Astrocyte of the cerebellum (primary cell): ENCODE measurements around the gene PCDHGA11.
"Not testable (repeated sequence)": the region's sequence is repeated elsewhere in the genome, so short reads cannot be mapped to it uniquely, and the experiment has no call there.

Experiments used
- DNase-seq: peaks from one replicate; pipeline ENCODE4 v3.0.0-alpha.2; 2011; ENCODE audit warnings: low read depth
- H3K4me3 ChIP-seq: 2 replicates; pipeline ENCODE4 v1.5.1; 2011; ENCODE audit warnings: mild to moderate bottlenecking, low read depth, low read length, moderate library complexity
- in situ Hi-C: cut with HindIII; loops from 2 replicates; pipeline ENCODE4 v1.10.0; 2017; ENCODE audit warnings: low sequenced_read_pairs
- TF ChIP-seq, protein P1 (sequence below): IDR thresholded peaks from 2 replicates; pipeline ENCODE4 v1.5.1; 2012; ENCODE audit warnings: low read length, low read depth, moderate library complexity, mild to moderate bottlenecking; ENCODE audit errors: missing control alignments

Gene PCDHGA11

DNA sequence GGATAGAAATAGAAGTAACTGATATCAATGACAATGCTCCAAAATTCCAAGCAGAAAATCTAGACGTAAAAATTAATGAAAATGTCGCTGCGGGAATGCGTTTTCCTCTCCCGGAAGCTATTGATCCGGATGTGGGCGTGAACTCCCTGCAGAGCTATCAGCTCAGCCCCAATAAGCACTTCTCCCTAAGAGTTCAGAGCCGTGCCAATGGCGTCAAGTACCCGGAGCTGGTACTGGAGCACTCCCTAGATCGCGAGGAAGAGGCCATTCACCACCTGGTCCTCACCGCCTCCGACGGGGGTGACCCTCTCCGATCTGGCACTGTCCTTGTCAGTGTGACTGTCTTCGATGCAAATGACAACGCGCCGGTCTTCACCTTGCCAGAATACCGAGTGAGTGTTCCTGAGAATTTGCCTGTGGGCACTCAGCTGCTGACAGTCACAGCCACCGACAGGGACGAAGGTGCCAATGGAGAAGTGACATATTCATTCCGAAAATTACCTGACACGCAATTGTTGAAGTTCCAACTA, 7.2 kb upstream of the PCDHGA11 start:
- in situ Hi-C loops, result no loop called here
- TF ChIP-seq, protein P1, sequence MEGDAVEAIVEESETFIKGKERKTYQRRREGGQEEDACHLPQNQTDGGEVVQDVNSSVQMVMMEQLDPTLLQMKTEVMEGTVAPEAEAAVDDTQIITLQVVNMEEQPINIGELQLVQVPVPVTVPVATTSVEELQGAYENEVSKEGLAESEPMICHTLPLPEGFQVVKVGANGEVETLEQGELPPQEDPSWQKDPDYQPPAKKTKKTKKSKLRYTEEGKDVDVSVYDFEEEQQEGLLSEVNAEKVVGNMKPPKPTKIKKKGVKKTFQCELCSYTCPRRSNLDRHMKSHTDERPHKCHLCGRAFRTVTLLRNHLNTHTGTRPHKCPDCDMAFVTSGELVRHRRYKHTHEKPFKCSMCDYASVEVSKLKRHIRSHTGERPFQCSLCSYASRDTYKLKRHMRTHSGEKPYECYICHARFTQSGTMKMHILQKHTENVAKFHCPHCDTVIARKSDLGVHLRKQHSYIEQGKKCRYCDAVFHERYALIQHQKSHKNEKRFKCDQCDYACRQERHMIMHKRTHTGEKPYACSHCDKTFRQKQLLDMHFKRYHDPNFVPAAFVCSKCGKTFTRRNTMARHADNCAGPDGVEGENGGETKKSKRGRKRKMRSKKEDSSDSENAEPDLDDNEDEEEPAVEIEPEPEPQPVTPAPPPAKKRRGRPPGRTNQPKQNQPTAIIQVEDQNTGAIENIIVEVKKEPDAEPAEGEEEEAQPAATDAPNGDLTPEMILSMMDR, result no peak
- peak overlapping the region; percentile 49 for H3K4me3 ChIP-seq

DNA sequence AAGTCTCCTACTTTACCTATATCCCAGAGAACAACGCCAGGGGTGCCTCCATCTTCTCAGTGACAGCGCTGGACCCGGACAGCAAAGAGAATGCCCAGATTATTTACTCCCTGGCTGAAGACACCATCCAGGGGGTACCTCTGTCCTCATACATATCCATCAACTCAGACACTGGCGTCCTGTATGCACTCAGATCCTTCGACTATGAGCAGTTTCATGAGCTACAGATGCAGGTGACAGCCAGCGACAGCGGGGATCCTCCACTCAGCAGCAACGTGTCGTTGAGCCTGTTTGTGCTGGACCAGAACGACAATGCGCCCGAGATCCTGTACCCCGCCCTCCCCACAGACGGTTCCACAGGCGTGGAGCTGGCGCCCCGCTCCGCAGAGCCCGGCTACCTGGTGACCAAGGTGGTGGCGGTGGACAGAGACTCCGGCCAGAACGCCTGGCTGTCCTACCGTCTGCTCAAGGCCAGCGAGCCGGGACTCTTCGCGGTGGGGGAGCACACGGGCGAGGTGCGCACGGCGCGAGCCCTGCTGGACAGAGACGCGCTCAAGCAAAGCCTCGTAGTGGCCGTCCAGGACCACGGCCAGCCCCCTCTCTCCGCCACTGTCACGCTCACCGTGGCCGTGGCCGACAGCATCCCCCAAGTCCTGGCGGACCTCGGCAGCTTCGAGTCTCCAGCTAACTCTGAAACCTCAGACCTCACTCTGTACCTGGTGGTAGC, 6.1 kb upstream of the PCDHGA11 start:
- in situ Hi-C loops, H3K4me3 ChIP-seq, DNase-seq: not testable (repeated sequence)

More for the DNA sequence above, 7.2 kb upstream of the PCDHGA11 start:
- DNase-seq, result no peak

DNA sequence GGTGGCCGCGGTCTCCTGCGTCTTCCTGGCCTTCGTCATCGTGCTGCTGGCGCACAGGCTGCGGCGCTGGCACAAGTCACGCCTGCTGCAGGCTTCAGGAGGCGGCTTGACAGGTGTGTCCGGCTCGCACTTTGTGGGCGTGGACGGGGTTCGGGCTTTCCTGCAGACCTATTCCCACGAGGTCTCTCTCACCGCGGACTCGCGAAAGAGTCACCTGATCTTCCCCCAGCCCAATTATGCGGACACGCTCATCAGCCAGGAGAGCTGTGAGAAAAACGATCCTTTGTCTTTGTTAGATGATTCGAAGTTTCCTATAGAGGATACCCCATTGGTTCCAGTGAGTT, 5.6 kb upstream of the PCDHGA11 start:
- DNase-seq, in situ Hi-C loops, H3K4me3 ChIP-seq: not testable (repeated sequence)

DNA sequence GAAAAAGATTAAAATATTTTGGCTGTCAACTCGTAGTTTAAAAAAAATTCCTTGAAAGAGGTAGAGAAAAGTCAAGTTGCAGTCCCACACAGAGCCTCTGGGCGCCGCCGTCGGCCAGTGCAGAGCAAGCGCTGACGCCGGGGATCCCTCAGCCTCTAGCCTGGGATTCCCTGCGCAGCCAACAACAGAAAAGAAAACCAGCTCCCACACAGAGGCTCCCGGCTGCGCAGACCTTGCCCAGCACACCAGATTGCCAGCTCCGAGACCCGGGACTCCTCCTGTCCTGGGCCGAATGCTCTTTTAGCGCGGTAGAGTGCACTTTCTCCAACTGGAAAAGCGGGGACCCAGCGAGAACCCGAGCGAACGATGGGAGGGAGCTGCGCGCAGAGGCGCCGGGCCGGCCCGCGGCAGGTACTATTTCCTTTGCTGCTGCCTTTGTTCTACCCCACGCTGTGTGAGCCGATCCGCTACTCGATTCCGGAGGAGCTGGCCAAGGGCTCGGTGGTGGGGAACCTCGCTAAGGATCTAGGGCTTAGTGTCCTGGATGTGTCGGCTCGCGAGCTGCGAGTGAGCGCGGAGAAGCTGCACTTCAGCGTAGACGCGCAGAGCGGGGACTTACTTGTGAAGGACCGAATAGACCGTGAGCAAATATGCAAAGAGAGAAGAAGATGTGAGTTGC, 3.2 kb upstream of the PCDHGA11 start, which contains the start of gene PCDHGB7:
Gene PCDHGB7, plus strand, starts transcription at position 184 of the 679 bp plus-strand sequence. Its CDS starts 183 bp downstream, at position 367.
- peak within 1 kb of the TSS; percentile 41 for H3K4me3 ChIP-seq
- in situ Hi-C loops, result not testable (repeated sequence)
- DNase-seq, result peak; percentile 64
- TF ChIP-seq, protein P1, result peak; percentile 72

DNA sequence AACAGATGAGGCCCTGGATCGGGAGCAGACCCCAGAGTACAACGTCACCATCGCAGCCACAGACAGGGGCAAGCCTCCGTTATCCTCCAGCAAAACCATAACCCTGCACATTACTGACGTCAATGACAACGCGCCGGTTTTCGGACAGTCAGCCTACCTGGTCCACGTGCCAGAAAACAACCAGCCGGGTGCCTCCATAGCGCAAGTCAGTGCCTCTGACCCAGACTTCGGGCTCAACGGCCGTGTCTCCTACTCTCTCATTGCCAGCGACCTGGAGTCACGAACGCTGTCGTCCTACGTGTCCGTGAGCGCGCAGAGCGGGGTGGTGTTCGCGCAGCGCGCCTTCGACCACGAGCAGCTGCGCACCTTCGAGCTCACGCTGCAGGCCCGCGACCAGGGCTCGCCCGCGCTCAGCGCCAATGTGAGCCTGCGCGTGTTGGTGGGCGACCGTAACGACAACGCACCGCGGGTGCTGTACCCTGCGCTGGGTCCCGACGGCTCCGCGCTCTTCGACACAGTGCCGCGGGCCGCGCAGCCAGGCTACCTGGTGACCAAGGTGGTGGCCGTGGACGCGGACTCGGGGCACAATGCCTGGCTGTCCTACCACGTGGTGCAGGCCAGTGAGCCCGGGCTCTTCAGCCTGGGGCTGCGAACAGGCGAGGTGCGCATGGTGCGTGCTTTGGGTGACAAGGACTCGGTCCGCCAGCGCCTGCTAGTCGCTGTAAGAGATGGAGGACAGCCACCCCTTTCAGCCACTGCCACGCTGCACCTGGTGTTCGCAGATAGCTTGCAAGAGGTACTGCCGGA, 1.6 kb upstream of the PCDHGA11 start:
- H3K4me3 ChIP-seq, result no peak overlapping the region
- no peak for DNase-seq
- in situ Hi-C loops, result no loop called here
- TF ChIP-seq, protein P1, result no peak

DNA sequence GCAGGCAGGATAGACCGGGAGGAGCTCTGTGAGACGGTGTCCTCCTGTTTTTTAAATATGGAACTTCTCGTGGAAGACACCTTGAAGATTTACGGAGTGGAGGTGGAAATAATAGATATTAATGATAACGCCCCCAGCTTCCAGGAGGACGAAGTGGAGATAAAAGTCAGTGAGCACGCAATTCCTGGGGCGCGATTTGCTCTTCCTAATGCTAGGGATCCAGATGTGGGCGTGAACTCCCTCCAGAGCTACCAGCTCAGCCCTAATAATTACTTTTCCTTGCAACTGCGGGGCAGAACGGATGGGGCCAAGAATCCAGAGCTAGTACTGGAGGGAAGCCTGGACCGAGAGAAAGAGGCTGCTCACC, 621 bp downstream of the PCDHGA11 start:
- TF ChIP-seq, protein P1, result no peak
- no peak for DNase-seq
- in situ Hi-C loops, result no loop called here
- H3K4me3 ChIP-seq, result peak overlapping the region; percentile 42

DNA sequence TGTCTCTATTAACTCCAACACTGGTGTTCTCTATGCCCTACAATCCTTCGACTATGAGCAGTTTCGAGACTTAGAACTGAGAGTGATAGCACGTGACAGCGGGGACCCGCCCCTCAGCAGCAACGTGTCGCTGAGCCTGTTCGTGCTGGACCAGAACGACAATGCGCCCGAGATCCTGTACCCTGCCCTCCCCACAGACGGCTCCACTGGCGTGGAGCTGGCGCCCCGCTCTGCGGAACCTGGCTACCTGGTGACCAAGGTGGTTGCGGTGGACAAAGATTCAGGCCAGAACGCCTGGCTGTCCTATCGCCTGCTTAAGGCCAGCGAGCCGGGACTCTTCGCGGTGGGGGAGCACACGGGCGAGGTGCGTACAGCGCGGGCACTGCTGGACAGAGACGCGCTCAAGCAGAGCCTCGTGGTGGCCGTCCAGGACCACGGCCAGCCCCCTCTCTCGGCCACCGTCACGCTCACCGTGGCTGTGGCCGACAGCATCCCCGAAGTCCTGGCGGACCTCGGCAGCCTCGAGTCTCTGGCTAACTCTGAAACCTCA, 2.0 kb downstream of the PCDHGA11 start:
- H3K4me3 ChIP-seq, result no peak overlapping the region
- no peak for DNase-seq
- in situ Hi-C loops, result no loop called here
- TF ChIP-seq, protein P1, result no peak
